GM19025 (cell line): ENCODE results near the gene RASAL2.
A peak's percentile ranks its signal among the peaks of the same experiment; 100 is the strongest.
"Not testable (repeated sequence)": the region's sequence is repeated elsewhere in the genome, so short reads cannot be mapped to it uniquely, and the experiment has no call there.

Source experiments
- ATAC-seq: cut with Tn5 transposase; IDR thresholded peaks from one replicate; pipeline ENCODE4 v1.9.1; 2021; ENCODE audit warnings: mild to moderate bottlenecking, low read depth, moderate library complexity; ENCODE audit not compliant: unreplicated experiment

RASAL2 gene

GRCh38 chr1:178066908-178067614 is 26.8 kb upstream of the RASAL2 start:
- peak; percentile 86 for ATAC-seq

- ATAC-seq, result no peak
Observed at GRCh38 chr1:178071811-178072210, 22.1 kb upstream of the RASAL2 start.

- ATAC-seq, result no peak
Observed at GRCh38 chr1:178072326-178072725, 21.6 kb upstream of the RASAL2 start.

- ATAC-seq, result no peak
Observed at GRCh38 chr1:178075333-178075732, 18.6 kb upstream of the RASAL2 start.

- ATAC-seq, result no peak
Observed at GRCh38 chr1:178076607-178077006, 17.3 kb upstream of the RASAL2 start.

GRCh38 chr1:178077917-178078316 is 16.0 kb upstream of the RASAL2 start:
- ATAC-seq, result no peak

GRCh38 chr1:178086294-178086693 is 7.6 kb upstream of the RASAL2 start:
- no peak for ATAC-seq

- ATAC-seq, result no peak
Observed at GRCh38 chr1:178086766-178087165, 7.1 kb upstream of the RASAL2 start.

GRCh38 chr1:178088651-178089050 is 5.3 kb upstream of the RASAL2 start:
- no peak for ATAC-seq

GRCh38 chr1:178091454-178091853 is 2.5 kb upstream of the RASAL2 start:
- ATAC-seq, result not testable (repeated sequence)

- ATAC-seq, result no peak
Observed at GRCh38 chr1:178091986-178092745, 1.7 kb upstream of the RASAL2 start.

- no peak for ATAC-seq
Observed at GRCh38 chr1:178092878-178093493, 918 bp upstream of the RASAL2 start.

- peak; percentile 71 for ATAC-seq
Observed at GRCh38 chr1:178093494-178093950, 382 bp upstream of the RASAL2 start.

- ATAC-seq, result no peak
Observed at GRCh38 chr1:178094739-178095645, 1.1 kb downstream of the RASAL2 start.

- ATAC-seq, result no peak
Observed at GRCh38 chr1:178096421-178096820, 2.5 kb downstream of the RASAL2 start.

- no peak for ATAC-seq
Observed at GRCh38 chr1:178098262-178098661, 4.4 kb downstream of the RASAL2 start.

- ATAC-seq, result no peak
Observed at GRCh38 chr1:178101266-178101630, 7.3 kb downstream of the RASAL2 start.

- ATAC-seq, result no peak
Observed at GRCh38 chr1:178101654-178102053, 7.8 kb downstream of the RASAL2 start.

GRCh38 chr1:178102218-178102617 is 8.3 kb downstream of the RASAL2 start:
- ATAC-seq, result no peak

GRCh38 chr1:178107823-178108222 is 13.9 kb downstream of the RASAL2 start:
- no peak for ATAC-seq
